ENCODE results near the gene C10orf67.
"Not testable (repeated sequence)": the region's sequence is repeated elsewhere in the genome, so short reads cannot be mapped to it uniquely, and the experiment has no call there.

C10orf67 gene

DNA sequence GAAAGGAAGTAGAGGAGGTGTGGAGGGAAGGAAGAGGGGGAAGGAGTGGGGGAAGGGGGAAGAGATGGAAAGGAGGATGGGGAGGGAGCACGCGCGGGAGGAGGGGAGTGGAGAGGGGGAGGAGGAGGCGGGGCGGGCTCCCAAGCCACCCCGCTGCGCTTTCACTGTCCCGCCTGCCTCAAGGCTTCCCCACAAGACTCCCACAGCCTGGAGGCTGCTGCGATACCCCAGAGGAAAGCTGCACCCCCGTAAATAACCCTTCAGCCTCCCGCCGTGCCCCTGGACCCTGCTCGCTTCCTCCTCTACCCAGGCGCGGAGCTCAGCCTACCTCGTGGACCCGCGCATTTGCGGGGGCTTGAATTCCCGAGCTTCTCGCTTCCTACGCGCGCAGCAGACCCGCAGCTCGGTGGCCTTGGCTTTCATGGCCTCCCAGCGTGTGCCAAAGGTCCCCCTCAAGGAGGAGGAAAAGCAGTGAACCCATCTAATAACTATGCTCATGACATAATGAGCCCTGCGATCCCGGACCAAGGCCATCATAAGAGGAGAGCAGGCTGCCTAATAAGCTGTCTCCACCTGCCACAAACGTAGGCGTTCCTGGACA is at the start of gene C10orf67:
TSS of gene C10orf67 (minus strand) at position 557 of the 601 bp plus-strand sequence. CDS start at position 534, 23 bp downstream.
- no peak for DNase-seq

DNA sequence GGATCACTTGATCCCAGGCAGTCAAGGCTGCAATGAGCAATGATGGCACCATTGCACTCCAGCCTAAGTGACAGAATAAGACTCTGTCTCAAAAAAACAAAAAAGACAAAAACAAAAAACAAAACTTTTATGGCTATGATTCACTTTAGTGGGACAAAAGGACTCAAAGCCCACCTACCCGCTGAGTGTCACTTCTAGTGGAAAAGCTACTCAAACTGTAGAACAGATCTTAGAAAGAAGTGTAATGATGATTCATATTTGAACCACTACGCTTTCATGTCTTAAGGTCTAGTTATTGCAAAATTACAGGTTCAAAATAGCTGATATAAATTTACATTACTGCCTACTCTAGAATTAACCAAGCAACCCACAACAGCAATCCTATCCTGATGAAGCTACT is 47.2 kb upstream of the C10orf67 start:
- no peak for DNase-seq

DNA sequence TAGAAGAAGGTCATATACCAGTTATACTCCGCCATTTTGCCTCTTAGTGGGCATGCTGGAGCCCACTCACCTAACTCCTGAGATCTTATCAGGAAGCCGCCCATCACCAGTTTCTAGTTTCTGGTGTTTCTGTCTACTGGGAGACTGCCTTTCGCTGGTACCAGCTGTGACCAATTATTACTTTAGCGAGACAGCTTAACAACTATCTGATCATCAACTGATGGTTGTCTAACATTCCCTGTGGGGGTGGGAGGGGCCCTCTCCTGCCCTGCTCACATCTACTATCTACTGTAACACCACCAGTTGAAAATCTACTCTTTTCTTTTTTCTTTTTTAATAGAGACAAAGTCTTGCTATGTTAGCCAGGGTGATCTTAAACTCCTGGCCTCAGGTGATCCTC is 46.2 kb upstream of the C10orf67 start:
- no peak for DNase-seq

DNA sequence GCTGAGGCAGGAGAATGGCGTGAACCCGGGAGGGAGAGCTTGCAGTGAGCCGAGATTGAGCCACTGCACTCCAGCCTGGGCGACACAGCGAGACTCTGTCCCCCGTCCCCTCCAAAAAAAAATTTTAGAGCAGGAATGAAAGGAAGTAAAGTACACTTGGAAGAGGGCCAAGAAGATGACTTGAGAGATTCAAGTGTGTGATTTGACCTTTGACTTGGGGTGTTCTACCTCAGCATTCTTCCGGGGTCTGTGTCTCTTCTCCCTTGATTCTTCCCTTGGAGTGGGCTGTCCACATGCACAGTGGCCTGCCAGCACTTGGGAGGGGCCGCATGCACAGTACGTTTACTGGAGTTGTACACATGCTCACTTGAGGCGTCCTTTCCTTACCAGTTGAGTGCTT is 45.8 kb upstream of the C10orf67 start:
- DNase-seq = not testable (repeated sequence)

DNA sequence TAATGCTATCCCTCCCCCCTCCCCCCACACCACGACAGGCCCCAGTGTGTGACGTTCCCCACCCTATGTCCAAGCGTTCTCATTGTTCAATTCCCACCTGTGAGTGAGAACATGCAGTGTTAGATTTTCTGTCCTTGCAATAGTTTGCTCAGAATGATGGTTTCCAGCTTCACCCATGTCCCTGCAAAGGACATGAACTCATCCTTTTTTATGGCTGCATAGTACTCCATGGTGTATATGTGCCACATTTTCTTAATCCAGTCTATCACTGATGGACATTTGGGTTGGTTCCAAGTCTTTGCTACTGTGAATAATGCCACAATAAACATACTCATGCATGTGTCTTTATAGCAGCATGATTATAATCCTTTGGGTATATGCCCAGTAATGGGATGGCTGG is 42.9 kb upstream of the C10orf67 start:
- not testable (repeated sequence) for DNase-seq

DNA sequence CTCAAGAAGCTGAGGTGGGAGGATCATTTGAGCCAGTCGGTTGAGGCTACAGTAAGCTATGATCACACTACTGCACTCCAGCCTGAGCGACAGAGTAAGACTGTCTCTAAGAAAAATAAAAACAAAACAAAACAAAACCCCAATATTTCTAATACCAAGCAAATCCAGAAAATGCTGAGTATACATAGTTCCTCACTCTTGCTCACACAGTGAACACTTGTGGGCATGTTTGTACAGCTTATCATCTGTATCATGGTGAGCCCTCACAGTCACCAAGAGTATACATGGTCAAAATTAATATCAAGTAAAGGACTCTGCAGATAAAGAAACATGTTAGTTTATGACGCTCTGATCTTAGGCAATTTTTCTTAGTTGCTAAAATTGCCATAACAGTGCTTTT is 41.5 kb upstream of the C10orf67 start:
- DNase-seq = no peak

DNA sequence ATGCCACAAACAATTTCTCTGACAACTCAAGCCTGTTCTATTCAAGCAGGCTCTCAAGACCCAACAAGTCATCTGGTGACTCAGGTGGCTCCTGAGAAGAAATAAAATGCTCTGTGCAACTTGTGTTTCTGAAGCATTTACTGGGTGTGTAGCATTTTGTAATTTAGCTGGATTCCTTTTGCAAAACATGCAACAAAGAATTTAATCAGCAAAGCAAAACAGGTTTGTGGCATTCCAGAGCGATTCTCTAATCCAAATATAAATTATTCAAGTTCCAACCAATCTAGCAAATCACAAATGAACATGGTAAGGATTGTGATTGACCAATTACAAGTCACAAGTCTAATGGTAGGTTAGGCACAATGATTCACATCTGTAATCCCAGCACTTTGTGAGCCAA is 39.8 kb upstream of the C10orf67 start:
- no peak for DNase-seq

DNA sequence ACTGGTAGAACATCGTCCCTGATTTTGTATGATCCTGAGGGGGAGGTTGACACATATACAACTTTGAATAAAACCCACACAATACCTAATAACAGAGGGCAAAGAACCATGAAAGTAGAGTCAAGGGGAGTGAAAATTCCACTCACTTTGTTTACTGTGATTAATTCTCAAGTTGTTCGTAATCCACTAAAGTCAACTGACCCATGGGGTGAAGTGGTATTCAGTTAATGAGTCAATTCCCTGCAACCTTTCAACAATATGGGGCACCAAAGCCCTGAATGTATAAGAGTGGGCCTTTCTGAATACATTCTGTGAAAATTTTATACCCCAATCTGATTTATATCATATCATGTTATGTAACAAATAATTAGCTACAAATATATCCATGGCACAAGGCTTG is 39.0 kb upstream of the C10orf67 start:
- no peak for DNase-seq

DNA sequence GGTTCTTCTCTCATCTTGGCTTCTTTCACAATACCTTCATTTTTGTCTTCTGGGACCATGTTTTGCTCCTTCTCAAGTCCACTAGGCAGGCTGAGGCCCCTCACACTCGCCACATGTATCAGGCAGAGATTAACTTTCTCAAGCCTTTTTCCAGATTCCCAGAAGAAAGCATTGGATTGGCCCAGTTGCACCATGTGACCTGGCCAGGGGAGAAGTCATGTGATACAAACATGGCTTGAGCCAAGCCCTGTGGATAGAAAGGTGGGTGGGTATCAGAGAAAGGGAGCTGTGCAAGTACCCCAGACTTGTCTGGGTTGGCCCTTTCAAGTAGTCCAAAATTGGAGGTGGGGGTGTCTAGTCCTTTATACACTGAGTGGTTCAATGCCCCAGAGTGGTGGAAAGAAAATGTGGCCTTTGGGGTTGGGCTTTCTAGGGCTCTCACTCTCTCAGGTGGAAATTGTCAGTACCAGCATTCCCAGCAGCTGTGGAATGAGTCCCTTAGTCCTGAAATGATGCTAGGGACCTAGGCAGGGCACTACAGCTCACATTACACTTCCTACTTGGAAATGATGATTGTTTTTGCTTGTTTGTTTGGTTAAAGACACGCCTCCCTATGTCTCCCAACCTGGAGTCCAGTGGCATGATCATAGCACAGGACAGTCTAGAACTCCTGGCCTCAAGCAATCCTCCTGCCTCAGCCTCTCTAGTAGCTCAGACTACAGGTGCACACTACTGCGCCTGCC is 36.9 kb upstream of the C10orf67 start:
- DNase-seq = no peak

DNA sequence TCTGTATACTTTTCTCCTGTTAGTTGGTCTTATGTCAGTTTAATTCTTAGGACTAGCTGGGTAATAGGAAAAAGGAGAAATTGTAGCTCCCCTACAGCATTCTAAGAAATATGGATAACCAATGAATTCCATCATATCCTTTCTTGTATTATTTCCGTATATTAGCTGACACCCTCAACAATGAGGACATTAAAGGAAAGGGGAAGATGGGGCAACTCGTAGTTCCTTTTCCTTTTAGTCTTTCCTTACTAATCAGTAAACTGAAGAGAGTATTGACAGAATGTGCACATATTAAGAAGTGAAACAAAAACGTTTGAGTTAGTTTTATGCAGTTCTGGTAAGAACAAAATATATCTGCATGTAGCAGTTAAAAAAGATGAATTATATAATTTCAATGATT is 35.1 kb upstream of the C10orf67 start:
- no peak for DNase-seq

DNA sequence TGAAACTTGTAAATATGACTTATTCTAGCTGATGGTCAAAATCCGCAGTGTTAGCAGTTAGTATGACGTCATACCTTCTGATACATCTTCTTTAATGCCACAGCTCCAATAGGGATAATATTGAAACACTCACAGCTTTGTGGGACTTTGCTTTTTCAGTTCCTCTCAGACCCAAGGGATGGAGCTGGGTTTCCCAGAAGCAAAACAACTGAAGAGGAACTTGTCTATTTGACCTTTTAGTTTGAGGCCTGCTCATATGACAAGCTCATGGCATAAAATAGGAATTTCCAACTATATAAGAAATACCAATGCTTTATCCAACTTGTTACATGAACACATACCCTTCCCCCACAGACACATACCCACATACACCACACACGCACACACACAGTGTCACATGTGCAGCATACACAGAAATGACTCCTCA is 31.6 kb upstream of the C10orf67 start:
- DNase-seq = no peak

DNA sequence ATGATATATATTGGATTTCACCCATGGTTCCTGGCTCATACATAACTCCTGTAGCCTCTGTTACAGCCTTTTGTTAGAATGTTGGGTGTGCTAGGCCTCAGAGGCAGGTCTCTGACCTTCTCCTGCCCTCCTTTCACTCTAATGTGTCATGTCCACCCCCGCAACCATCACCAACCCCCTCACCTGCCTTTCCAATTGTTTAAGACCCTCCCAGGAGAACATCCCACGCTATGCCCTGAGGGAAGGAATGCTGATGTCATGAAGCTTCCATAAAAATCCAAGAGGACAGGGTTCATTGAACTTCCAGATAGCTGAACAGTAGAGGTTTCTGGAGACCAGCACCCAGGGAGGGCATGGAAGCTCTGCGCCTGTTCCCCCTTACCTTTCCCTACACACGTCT is 30.8 kb upstream of the C10orf67 start:
- no peak for DNase-seq

DNA sequence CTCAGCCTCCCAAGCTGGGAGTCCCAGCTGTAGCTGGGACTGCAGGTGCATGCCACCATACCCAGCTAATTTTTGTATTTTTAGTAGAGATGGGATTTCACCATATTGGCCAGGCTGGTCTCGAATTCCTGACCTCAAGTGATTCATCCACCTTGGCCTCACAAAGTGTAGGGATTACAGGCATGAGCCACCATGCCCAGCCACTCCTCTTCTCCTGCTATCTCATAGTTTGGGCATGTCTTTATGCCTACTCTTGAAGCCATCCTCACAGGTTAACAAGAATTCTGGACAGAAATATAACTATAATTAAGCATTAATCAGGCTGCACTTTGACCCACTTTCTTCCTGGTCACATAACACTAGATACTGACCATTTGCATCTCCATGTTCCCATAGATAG is 28.6 kb upstream of the C10orf67 start:
- DNase-seq = no peak

DNA sequence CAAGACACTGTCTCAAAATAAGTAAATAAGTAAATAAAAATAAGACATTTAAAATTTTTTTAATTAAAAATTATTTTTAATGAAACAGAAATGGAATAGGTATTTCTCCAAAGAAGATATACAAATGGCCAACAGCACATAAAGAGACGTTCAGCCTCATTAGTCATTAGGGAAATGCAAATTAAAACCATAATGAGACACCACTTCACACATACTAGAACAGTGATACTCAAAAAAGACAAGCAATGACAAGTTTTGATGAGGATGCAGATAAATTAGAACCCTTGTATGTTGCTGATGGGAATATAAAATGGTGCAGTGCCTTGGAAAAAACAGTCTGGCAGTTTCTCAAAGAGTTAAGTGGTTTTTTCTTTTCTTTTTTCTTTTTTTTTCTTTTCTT is 26.5 kb upstream of the C10orf67 start:
- DNase-seq = no peak

DNA sequence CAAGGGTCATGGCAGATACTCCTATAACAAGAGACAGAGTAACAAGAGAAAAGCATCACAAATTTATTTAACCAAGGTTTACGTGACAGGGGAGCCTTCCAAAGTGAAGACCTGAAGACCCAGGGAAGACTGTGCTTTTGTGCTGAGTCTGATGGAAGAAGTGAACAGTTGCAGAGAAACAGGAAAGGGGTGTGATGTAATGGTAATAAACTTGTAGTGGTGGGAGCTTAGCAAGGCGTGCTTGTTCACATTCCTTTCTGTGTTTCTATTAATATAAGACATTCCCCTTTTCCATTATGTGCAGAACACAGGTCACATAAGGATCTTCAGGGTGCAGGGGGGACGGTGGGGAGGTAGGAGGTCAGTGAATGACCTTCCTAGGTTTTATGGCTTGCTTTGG is 25.5 kb upstream of the C10orf67 start:
- no peak for DNase-seq

DNA sequence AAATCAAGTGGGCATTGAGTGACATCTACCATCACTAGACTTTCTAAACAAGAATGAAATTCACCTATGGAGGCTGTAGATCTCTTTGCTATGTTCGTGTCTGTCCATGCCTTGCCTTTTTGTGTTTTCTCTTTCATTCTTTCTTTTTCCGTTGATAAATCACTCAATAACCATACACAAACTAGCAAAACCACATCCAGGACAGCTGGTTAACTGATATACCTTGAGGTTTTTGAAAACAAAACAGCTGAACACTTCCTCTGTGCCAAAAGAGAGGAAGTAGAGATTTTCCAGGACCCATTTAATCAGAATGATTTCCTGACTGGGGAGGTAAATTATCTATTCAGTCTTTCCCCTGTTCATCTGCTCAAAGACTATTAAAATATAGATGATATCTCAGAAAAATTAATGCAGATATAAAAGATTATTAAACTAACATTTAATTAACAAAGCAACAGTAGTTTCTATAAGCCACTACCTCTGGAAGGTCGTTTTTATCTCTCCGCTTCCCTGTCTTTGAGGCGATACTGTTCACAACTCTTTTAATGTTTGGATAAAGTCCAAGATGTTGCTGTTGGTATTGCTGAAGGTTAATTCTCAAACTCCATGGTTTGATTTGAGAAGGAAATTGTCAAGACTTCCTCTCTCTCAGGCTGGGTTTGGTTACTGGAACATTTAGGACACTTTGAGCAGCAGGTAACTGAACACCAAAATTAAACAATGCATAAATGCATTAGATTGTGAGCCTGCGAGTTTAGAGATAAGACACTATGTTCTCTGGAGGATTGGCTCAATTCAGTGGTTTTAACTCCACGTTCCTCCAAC is 24.4 kb upstream of the C10orf67 start:
- DNase-seq = no peak

DNA sequence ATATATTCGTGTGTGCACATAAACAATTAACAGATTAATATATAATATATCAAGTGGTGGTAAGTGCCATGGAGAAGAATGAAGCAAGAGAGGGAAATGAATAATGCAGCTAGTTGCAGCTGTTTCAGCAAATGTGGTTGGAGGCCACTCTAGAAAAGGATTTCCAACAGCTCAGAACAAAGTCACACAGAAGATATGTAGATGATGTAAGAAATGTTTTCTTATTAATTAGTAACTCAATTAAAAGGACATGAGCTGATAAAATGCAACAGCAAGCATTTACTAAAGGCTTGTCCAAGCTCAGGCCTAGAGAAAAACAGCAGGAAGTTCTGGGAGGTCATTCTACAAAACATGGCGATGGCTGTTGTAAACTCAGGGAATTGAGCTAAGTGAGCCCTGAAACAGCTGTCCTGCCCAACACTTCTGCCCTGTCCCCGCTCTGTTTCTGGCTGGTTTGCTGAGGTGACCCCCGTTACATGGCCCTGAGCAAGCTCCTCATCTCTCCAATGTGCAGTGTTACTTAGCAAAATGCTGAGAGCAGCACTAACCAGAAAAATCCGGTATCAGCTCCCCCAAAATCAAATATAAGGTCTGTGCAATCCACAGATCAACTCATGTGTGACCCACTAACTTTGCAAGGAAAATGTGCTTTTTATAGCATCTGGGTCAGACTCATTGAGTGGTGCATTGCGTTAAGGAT is 23.4 kb upstream of the C10orf67 start:
- DNase-seq = no peak

DNA sequence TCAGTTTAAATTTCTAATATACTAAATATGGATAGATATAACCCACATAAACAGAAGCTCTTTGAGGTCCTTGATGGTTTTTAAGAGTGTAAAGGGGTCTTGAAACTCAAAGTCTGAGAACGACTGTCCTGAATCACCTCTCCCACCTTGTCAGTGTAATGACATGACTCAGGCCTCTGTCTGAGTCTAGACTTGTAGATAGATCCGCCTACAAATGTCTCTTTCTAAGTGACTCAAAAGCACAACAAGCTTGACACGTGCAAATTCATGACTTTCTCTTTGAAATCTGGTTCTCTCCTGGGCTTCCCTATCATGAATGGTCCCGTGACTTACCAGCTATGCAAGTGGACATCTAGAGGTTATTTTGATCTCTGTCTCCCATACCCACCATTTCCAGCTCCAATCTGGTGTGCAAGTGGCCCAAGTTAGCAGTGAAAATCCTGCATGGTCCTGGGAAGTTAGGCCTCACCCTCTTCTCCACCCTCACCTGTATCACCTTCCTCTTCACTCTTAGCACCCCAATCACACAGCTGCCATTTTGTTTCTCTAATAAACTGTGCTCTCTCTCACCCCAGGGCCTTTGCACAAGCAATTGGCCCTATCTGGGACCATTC is 20.9 kb upstream of the C10orf67 start:
- not testable (repeated sequence) for DNase-seq

DNA sequence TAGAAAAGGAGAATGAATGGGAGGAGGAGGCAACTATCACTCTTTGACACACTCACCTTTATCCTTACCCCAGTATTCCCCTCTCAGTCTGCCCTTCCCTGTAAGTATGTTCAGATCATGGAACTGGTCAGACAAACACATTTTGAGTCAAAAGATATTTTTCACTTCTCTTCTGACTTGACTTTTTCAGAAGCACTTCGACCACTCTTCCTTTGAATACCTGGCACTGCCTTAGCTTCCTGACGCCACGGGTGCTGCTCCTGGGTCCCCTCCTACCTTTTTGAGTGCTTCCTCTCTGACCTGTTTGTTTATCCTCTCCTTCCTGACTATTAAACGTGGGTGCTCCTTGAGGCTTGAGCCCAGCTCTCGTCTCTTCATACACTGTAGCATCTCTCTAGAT is 19.8 kb upstream of the C10orf67 start:
- no peak for DNase-seq

DNA sequence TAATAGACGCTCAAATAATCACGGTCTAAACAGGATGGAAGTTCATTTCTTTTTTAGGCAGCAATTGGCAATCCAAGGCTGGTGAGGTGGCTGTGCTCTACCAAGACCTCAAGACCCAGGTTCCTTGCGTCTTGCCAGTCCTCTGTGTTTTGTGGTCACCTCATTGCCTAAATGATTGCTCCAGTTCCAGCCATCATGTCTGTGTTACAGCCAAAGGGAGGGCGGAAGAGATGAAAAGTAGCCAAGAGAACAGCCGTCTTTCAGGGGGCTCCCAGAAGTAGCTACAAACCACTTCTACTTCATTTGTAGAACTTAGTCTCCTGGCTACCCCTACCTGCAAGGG is 19.2 kb upstream of the C10orf67 start:
- DNase-seq = no peak

DNA sequence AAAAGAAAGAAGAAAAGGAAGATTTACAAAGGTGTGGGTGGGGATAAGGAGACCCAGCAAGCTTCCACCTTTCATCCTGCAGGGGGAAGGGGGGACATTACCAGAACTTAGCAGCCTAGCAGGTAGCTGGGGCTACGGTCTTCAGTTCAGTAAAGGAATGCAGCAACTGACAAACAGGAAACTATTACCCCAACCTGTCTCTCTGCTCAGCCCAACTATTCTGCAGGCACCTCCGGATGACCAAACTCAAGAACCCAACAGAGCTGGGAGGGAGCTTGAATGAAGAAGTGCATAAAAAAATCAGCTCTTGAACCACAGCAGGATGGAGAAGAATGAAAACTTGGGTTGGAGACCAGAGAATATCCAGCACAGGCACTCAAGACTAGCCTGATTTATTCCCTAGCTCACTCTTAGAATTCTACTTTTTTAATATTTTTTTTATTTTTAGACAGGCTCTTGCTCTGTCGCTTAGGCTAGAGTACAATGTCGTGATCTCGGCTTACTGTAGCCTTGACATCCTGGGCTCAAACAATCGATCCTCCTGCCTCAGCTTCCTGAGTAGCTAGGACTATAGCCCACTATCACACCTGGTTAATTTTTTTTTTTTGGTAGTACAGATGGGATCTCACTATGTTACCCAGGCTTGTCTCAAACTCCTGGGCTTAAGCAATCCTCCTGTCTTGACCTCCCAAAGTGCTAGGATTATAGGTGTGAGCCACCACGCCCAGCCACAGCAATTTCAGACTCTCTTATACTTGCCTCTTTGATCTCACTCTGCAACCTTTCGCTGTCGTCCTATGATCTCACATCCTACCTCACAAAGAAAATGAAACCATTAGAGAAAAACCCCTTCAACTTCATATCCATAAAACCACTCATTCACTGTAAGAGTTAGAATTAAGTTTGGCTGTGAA is 18.5 kb upstream of the C10orf67 start:
- no peak for DNase-seq
